SK-N-SH treated with all-trans-retinoic acid at 6 μM for 48 hours (cell line): Measurements from ENCODE around the gene GUCA2A.

Experiments used
- ATAC-seq: fragments of 200-7000 bp; cut with Tn5 transposase; 3 replicates; pipeline ENCODE4 v1.9.1; 2020; ENCODE audit warnings: mild to moderate bottlenecking, moderate library complexity
- ARNTL ChIP-seq: fragments of 450-650 bp; formaldehyde crosslinking; IDR thresholded peaks from 2 replicates; pipeline ENCODE4 v1.5.0; 2020; ENCODE audit warnings: low read depth, mild to moderate bottlenecking, moderate library complexity, borderline replicate concordance
- BACH2 ChIP-seq: fragments of 250-450 bp; sonication (Bioruptor Pico); IDR thresholded peaks from 2 replicates; pipeline ENCODE4 v1.9.0; 2021; ENCODE audit warnings: mild to moderate bottlenecking, borderline replicate concordance
- CSDC2 ChIP-seq: fragments of 250-450 bp; sonication (Bioruptor Pico); IDR thresholded peaks from 2 replicates; pipeline ENCODE4 v1.5.0; 2020; ENCODE audit warnings: mild to moderate bottlenecking, moderate library complexity
- ESRRG ChIP-seq: fragments of 250-450 bp; sonication (Bioruptor Pico); IDR thresholded peaks from 2 replicates; pipeline ENCODE4 v1.6.1; 2021; ENCODE audit warnings: mild to moderate bottlenecking
- OSR1 ChIP-seq: fragments of 250-450 bp; sonication (Bioruptor Pico); IDR thresholded peaks from 2 replicates; pipeline ENCODE4 v1.8.0; 2022; ENCODE audit warnings: moderate library complexity, mild to moderate bottlenecking, inconsistent platforms
- PPARA ChIP-seq: fragments of 250-450 bp; sonication (Bioruptor Pico); IDR thresholded peaks from 2 replicates; pipeline ENCODE4 v1.5.0; 2020; ENCODE audit warnings: mild to moderate bottlenecking, borderline replicate concordance
- RARB ChIP-seq: fragments of 250-450 bp; sonication (Bioruptor Pico); IDR thresholded peaks from 2 replicates; pipeline ENCODE4 v1.8.0; 2021; ENCODE audit warnings: mild to moderate bottlenecking, moderate library complexity
- SNAI2 ChIP-seq: fragments of 250-450 bp; sonication (Bioruptor Pico); IDR thresholded peaks from 2 replicates; pipeline ENCODE4 v1.5.0; 2020; ENCODE audit warnings: mild to moderate bottlenecking, moderate library complexity
- TCF4 ChIP-seq: fragments of 250-450 bp; sonication (Bioruptor Pico); IDR thresholded peaks from 2 replicates; pipeline ENCODE4 v1.8.0; 2021; ENCODE audit warnings: mild to moderate bottlenecking, moderate library complexity, borderline replicate concordance
- TOX ChIP-seq: fragments of 250-450 bp; sonication (Bioruptor Pico); IDR thresholded peaks from 2 replicates; pipeline ENCODE4 v1.8.0; 2021; ENCODE audit warnings: mild to moderate bottlenecking, moderate library complexity, borderline replicate concordance
- ZC3H10 ChIP-seq: fragments of 250-450 bp; sonication (Bioruptor Pico); IDR thresholded peaks from 2 replicates; pipeline ENCODE4 v1.5.1; 2021; ENCODE audit warnings: mild to moderate bottlenecking, moderate library complexity
- ZFP3 ChIP-seq: fragments of 250-450 bp; sonication (Bioruptor Pico); IDR thresholded peaks from 2 replicates; pipeline ENCODE4 v1.5.0; 2020; ENCODE audit warnings: mild to moderate bottlenecking, moderate library complexity
- ZFP30 ChIP-seq: fragments of 450-650 bp; formaldehyde crosslinking; IDR thresholded peaks from 2 replicates; pipeline ENCODE4 v1.5.0; 2022; ENCODE audit warnings: mild to moderate bottlenecking, moderate library complexity
- ZNF565 ChIP-seq: fragments of 450-650 bp; formaldehyde crosslinking; conservative IDR thresholded peaks from 2 replicates; pipeline ENCODE4 v1.5.0; 2020; ENCODE audit warnings: low read depth, mild to moderate bottlenecking, moderate library complexity
- ZNF70 ChIP-seq: fragments of 450-650 bp; formaldehyde crosslinking; IDR thresholded peaks from 2 replicates; pipeline ENCODE4 v1.5.0; 2020; ENCODE audit warnings: mild to moderate bottlenecking, moderate library complexity
- ZNF8 ChIP-seq: fragments of 450-650 bp; formaldehyde crosslinking; IDR thresholded peaks from 2 replicates; pipeline ENCODE4 v1.5.0; 2020; ENCODE audit warnings: mild to moderate bottlenecking, moderate library complexity
- TF ChIP-seq, protein P1 (sequence below): fragments of 250-450 bp; sonication (Bioruptor Pico); IDR thresholded peaks from 2 replicates; pipeline ENCODE4 v1.5.0; 2020; ENCODE audit warnings: mild to moderate bottlenecking, moderate library complexity
- TF ChIP-seq, protein P2 (sequence below): fragments of 250-450 bp; sonication (Bioruptor Pico); IDR thresholded peaks from 2 replicates; pipeline ENCODE4 v1.8.0; 2021; ENCODE audit warnings: low read depth, mild to moderate bottlenecking, moderate library complexity, borderline replicate concordance
- TF ChIP-seq, protein P3 (sequence below): fragments of 250-450 bp; sonication (Bioruptor Pico); IDR thresholded peaks from 2 replicates; pipeline ENCODE4 v1.5.1; 2021; ENCODE audit warnings: mild to moderate bottlenecking, moderate library complexity
- TF ChIP-seq, protein P4 (sequence below): fragments of 250-450 bp; sonication (Bioruptor Pico); IDR thresholded peaks from 2 replicates; pipeline ENCODE4 v1.8.0; 2020; ENCODE audit warnings: mild to moderate bottlenecking, moderate library complexity, borderline replicate concordance
- TF ChIP-seq, protein P5 (sequence below): fragments of 250-450 bp; sonication (Bioruptor Pico); IDR thresholded peaks from 2 replicates; pipeline ENCODE4 v1.5.1; 2020; ENCODE audit warnings: low read depth, mild to moderate bottlenecking, moderate library complexity

The GUCA2A gene

DNA sequence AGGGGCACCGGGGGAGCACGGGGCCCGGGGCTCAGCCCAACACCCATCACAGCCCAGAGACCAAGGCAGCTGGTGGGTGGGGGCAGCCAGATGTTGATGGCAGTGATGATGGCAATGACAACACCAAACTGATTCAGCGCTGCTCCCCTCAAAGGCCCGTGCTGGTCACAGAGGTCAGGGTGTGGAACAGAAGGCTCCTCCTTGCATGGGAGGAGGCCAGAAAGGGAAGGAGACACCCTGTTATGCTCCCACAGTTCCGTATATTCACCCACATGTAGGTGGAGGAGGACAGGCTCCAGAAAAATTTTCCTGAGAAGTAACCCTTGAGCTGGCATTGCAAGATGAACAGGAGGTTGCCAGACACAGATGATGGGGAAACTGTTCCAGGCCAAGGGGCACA, 10.9 kb downstream of the GUCA2A start:
- TF ChIP-seq, protein P1, sequence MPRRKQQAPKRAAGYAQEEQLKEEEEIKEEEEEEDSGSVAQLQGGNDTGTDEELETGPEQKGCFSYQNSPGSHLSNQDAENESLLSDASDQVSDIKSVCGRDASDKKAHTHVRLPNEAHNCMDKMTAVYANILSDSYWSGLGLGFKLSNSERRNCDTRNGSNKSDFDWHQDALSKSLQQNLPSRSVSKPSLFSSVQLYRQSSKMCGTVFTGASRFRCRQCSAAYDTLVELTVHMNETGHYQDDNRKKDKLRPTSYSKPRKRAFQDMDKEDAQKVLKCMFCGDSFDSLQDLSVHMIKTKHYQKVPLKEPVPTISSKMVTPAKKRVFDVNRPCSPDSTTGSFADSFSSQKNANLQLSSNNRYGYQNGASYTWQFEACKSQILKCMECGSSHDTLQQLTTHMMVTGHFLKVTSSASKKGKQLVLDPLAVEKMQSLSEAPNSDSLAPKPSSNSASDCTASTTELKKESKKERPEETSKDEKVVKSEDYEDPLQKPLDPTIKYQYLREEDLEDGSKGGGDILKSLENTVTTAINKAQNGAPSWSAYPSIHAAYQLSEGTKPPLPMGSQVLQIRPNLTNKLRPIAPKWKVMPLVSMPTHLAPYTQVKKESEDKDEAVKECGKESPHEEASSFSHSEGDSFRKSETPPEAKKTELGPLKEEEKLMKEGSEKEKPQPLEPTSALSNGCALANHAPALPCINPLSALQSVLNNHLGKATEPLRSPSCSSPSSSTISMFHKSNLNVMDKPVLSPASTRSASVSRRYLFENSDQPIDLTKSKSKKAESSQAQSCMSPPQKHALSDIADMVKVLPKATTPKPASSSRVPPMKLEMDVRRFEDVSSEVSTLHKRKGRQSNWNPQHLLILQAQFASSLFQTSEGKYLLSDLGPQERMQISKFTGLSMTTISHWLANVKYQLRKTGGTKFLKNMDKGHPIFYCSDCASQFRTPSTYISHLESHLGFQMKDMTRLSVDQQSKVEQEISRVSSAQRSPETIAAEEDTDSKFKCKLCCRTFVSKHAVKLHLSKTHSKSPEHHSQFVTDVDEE (CRISPR knock-in tag) = no peak
- no peak for TF ChIP-seq ESRRG (CRISPR knock-in tag)
- TF ChIP-seq ZNF70 (CRISPR knock-in tag) = no peak
- no peak for TF ChIP-seq PPARA
- TF ChIP-seq TCF4 (CRISPR knock-in tag) = no peak
- no peak for TF ChIP-seq ZFP3
- no peak for ATAC-seq

DNA sequence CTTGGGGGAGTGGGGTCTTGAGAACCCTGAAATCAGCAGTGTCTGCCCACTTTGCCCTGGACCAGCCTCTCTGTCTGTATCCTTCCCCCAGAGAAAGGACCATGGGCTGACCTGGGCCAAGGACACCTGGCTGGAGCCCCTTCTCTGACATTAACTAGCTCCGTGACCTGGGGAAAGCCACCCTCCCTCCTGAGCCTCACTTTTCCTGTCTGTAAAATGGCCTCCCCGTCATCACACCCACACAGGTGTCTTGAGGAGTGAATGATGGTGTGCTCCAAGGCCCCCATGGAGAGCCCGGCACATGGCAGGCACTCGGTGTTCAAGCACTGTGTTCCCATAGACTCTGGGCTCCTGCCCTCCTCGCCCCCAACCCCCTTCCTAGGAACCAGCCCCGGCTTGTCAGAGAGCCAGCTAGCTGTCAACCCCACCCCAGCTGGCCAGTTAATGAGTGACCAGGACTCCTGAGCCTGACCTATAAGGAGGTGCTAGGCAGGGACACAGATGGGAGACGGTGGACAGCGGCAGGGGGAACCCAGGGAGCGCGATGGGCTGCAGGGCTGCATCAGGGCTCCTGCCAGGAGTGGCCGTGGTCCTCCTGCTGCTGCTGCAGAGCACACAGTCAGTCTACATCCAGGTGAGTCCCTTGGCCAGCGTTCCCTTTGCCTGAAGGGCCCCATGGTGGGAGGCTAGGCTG, 11.5 kb downstream of the GUCA2A start, which contains the start of gene GUCA2B:
GUCA2B (plus strand) TSS at position 504 of the 694 bp plus-strand sequence; CDS start at position 545, 41 bp downstream.
- no peak for TF ChIP-seq TOX (CRISPR knock-in tag)
- TF ChIP-seq, protein P2, sequence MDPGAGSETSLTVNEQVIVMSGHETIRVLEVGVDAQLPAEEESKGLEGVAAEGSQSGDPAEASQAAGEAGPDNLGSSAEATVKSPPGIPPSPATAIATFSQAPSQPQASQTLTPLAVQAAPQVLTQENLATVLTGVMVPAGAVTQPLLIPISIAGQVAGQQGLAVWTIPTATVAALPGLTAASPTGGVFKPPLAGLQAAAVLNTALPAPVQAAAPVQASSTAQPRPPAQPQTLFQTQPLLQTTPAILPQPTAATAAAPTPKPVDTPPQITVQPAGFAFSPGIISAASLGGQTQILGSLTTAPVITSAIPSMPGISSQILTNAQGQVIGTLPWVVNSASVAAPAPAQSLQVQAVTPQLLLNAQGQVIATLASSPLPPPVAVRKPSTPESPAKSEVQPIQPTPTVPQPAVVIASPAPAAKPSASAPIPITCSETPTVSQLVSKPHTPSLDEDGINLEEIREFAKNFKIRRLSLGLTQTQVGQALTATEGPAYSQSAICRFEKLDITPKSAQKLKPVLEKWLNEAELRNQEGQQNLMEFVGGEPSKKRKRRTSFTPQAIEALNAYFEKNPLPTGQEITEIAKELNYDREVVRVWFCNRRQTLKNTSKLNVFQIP = no peak
- TF ChIP-seq, protein P3, sequence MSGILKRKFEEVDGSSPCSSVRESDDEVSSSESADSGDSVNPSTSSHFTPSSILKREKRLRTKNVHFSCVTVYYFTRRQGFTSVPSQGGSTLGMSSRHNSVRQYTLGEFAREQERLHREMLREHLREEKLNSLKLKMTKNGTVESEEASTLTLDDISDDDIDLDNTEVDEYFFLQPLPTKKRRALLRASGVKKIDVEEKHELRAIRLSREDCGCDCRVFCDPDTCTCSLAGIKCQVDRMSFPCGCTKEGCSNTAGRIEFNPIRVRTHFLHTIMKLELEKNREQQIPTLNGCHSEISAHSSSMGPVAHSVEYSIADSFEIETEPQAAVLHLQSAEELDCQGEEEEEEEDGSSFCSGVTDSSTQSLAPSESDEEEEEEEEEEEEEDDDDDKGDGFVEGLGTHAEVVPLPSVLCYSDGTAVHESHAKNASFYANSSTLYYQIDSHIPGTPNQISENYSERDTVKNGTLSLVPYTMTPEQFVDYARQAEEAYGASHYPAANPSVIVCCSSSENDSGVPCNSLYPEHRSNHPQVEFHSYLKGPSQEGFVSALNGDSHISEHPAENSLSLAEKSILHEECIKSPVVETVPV = no peak
- no peak for TF ChIP-seq ZFP3
- TF ChIP-seq ZNF8 (CRISPR knock-in tag) = no peak
- TF ChIP-seq TCF4 (CRISPR knock-in tag) = no peak
- TF ChIP-seq OSR1 (CRISPR knock-in tag) = no peak
- TF ChIP-seq ZC3H10 (CRISPR knock-in tag) = no peak
- TF ChIP-seq ESRRG (CRISPR knock-in tag) = no peak
- TF ChIP-seq RARB (CRISPR knock-in tag) = no peak
- TF ChIP-seq, protein P4, sequence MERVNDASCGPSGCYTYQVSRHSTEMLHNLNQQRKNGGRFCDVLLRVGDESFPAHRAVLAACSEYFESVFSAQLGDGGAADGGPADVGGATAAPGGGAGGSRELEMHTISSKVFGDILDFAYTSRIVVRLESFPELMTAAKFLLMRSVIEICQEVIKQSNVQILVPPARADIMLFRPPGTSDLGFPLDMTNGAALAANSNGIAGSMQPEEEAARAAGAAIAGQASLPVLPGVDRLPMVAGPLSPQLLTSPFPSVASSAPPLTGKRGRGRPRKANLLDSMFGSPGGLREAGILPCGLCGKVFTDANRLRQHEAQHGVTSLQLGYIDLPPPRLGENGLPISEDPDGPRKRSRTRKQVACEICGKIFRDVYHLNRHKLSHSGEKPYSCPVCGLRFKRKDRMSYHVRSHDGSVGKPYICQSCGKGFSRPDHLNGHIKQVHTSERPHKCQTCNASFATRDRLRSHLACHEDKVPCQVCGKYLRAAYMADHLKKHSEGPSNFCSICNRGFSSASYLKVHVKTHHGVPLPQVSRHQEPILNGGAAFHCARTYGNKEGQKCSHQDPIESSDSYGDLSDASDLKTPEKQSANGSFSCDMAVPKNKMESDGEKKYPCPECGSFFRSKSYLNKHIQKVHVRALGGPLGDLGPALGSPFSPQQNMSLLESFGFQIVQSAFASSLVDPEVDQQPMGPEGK (CRISPR knock-in tag) = no peak
- TF ChIP-seq SNAI2 = no peak
- no peak for TF ChIP-seq ARNTL (CRISPR knock-in tag)
- no peak for TF ChIP-seq PPARA
- TF ChIP-seq ZFP30 (CRISPR knock-in tag) = no peak
- TF ChIP-seq BACH2 = no peak
- TF ChIP-seq, protein P5, sequence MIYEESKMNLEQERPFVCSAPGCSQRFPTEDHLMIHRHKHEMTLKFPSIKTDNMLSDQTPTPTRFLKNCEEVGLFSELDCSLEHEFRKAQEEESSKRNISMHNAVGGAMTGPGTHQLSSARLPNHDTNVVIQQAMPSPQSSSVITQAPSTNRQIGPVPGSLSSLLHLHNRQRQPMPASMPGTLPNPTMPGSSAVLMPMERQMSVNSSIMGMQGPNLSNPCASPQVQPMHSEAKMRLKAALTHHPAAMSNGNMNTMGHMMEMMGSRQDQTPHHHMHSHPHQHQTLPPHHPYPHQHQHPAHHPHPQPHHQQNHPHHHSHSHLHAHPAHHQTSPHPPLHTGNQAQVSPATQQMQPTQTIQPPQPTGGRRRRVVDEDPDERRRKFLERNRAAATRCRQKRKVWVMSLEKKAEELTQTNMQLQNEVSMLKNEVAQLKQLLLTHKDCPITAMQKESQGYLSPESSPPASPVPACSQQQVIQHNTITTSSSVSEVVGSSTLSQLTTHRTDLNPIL (CRISPR knock-in tag) = no peak
- no peak for ATAC-seq

DNA sequence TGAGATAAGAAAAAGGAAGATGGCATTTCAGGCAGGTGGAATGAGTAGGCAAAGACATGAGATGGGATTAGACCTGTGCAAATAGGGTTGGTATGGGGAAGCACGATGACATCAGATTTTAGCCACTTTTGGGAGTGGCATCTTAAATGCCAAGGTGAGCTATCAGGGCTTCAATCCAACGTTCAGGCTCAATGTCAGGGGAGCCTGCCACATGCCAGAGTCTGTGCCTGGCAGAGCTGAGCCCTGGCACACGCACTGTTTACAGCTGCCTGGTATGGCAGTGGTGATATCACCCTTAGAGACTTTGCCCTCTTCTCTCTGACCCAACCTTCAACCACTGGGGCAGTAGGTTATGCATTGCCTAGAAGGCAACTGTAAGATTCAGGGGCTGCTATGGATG, 12.4 kb downstream of the GUCA2A start:
- no peak for TF ChIP-seq SNAI2
- TF ChIP-seq ZNF565 (CRISPR knock-in tag) = no peak
- TF ChIP-seq ARNTL (CRISPR knock-in tag) = no peak
- TF ChIP-seq ZNF70 (CRISPR knock-in tag) = no peak
- no peak for TF ChIP-seq ZFP3
- no peak for TF ChIP-seq ZNF8 (CRISPR knock-in tag)
- TF ChIP-seq TOX (CRISPR knock-in tag) = no peak
- TF ChIP-seq ZFP30 (CRISPR knock-in tag) = no peak
- TF ChIP-seq PPARA = no peak
- TF ChIP-seq, protein P4 (CRISPR knock-in tag) = no peak
- no peak for TF ChIP-seq ZC3H10 (CRISPR knock-in tag)
- TF ChIP-seq, protein P2 = no peak
- no peak for TF ChIP-seq CSDC2 (CRISPR knock-in tag)
- ATAC-seq = no peak
